ENCODE results near the gene CPA4.

Gene CPA4

DNA sequence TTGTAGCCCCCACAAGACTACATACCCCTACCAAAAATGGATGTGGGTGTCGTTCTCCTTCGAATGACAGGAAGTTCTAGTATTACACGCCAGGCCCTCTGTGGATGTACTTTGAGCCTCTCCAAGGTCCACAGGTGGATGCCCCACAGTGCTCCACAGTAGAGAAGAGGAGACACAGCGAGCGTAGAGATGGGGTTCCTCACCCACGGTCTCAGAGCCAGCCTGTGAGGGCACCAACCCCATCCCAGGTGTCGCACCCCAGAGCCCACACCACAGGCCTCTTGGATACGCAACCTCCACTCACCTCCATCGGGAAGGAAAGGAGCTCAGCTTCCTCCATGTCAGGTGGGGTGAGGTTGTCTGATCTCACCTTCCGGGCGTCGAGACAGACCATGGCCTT is 54.0 kb downstream of the CPA4 start:
- no peak for TF ChIP-seq CTCF (IDR thresholded peaks at IDR 0.05; ENCODE audit: extremely low read depth, missing control alignments)
- no peak for DNase-seq (ENCODE audit: low spot score)

- DNase-seq (ENCODE audit: low spot score) = no peak
- TF ChIP-seq CTCF (IDR thresholded peaks at IDR 0.05; ENCODE audit: extremely low read depth, missing control alignments) = no peak
Observed at GRCh38 chr7:130349911-130350782, 57.2 kb downstream of the CPA4 start.

DNA sequence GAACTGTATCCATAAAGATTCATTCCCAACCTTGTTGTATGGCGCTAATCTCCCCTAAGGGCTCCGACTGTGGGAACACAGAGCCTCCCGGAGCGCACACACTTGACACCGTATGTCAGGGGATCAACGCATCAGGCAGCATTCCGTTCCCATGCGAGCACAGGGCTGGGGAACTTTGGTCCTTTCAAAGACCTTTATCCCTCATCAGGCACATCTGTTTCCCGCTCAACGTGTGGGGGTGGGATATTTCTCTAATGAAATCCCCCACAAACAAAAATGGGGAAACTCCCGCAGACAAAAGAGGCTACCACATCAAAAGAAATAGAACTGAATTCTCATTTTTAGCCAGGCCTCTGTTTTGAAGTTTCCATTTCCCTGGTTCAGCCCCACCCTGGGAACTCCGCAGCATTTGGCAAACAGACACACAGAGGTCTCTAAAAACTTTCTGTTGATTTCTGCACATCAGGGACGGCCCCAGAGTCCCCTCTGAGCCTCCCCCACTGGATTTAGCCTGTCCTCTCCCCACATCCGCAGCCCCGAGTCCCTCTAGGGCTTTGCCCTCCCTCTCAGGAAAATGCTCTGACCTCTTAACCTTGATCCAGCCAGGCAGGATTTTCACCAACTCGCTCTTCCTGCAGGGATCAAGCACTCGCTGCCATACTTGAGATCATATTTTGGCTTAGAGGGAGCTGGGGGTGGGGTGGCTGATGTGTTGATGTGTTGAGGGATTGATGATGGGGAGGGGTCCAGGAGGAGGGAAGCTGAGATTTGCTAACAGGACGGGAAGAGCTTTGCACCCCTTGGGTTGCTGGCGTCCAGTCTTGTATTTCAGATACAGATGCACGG is 58.2 kb downstream of the CPA4 start:
- no peak for TF ChIP-seq CTCF (IDR thresholded peaks at IDR 0.05; ENCODE audit: extremely low read depth, missing control alignments)
- peak; percentile 46 for DNase-seq (ENCODE audit: low spot score)

GRCh38 chr7:130351791-130352090 is 58.8 kb downstream of the CPA4 start:
- no peak for DNase-seq (ENCODE audit: low spot score)
- no peak for TF ChIP-seq CTCF (IDR thresholded peaks at IDR 0.05; ENCODE audit: extremely low read depth, missing control alignments)

DNA sequence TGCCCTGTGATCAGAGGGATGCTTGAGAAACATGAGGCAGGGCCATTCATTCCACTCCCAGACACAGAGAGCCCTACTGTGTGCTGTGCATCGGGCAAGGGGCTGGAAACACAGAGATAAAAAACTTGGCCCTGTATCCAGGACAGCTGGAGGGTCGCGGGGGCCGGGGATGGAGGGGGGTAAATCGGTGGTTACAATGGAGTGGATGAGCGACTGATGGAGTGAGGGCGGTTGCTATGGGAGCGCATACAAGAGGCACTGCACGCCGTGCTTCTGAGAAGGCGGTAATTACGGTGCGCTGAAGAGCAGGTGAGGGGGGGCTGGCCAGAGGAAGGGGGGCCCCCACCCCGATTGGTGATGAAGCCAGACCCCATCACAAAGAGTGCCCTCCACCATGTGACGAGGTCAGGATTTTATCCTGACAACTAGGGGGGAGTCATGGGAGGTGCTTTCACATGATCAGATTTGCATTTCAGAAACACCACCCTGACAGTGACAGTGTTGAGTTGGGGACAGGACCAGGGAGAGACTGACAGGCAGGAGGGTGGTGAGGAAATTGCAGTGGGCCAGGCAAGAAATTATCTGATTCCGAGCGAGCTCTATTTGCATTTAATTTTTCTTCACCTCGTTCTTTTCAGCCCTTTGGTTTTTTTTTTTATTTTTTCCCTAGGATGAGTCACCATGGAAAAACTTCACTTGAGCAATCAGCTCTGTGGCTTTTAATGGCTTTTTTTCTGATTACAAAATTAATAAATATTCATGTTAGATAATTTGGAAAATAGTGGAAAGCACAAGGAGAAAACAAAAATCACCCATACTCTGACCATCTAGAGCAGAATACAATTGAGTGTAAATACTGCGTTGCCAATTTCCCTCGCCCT is 59.5 kb downstream of the CPA4 start:
- no peak for TF ChIP-seq CTCF (IDR thresholded peaks at IDR 0.05; ENCODE audit: extremely low read depth, missing control alignments)
- no peak for DNase-seq (ENCODE audit: low spot score)

GRCh38 chr7:130353196-130353595 is 60.2 kb downstream of the CPA4 start:
- DNase-seq (ENCODE audit: low spot score) = no peak
- TF ChIP-seq CTCF (IDR thresholded peaks at IDR 0.05; ENCODE audit: extremely low read depth, missing control alignments) = no peak

All from GM20000 (cell line).